GM18873 (cell line): ENCODE measurements around the gene RARRES1.

Experiments
- ATAC-seq: cut with Tn5 transposase; IDR thresholded peaks from one replicate; pipeline ENCODE4 v1.9.1; 2021; ENCODE audit warnings: mild to moderate bottlenecking, moderate library complexity, moderate number of reproducible peaks; ENCODE audit not compliant: unreplicated experiment, low FRiP score

RARRES1 gene

GRCh38 chr3:158737410-158737809, 5.2 kb upstream of the RARRES1 start:
- ATAC-seq: no peak

- no peak for ATAC-seq
These were observed 3.2 kb upstream of the RARRES1 start for GRCh38 chr3:158735296-158736033.

- no peak for ATAC-seq
These were observed 1.4 kb upstream of the RARRES1 start for GRCh38 chr3:158733656-158734055.

GRCh38 chr3:158732856-158733200, 571 bp upstream of the RARRES1 start:
- no peak for ATAC-seq

- no peak for ATAC-seq
These were observed 771 bp downstream of the RARRES1 start for GRCh38 chr3:158731486-158731885.

GRCh38 chr3:158728851-158729250, 3.4 kb downstream of the RARRES1 start:
- no peak for ATAC-seq

GRCh38 chr3:158728061-158728377, 4.2 kb downstream of the RARRES1 start:
- ATAC-seq: no peak

- no peak for ATAC-seq
These were observed 4.8 kb downstream of the RARRES1 start for GRCh38 chr3:158727206-158728060.

GRCh38 chr3:158725348-158726011, 6.8 kb downstream of the RARRES1 start:
- ATAC-seq: no peak

GRCh38 chr3:158723991-158724390, 8.3 kb downstream of the RARRES1 start:
- ATAC-seq: no peak

GRCh38 chr3:158722108-158722507, 10.1 kb downstream of the RARRES1 start:
- no peak for ATAC-seq

- ATAC-seq: no peak
These were observed 13.6 kb downstream of the RARRES1 start for GRCh38 chr3:158718490-158719170.

GRCh38 chr3:158717576-158717975, 14.7 kb downstream of the RARRES1 start:
- no peak for ATAC-seq

GRCh38 chr3:158713094-158713499, 19.2 kb downstream of the RARRES1 start:
- no peak for ATAC-seq

GRCh38 chr3:158712443-158712842, 19.8 kb downstream of the RARRES1 start:
- no peak for ATAC-seq

GRCh38 chr3:158711886-158712285, 20.4 kb downstream of the RARRES1 start:
- ATAC-seq: no peak

- ATAC-seq: no peak
These were observed 21.7 kb downstream of the RARRES1 start for GRCh38 chr3:158710601-158711000.

- no peak for ATAC-seq
These were observed 22.6 kb downstream of the RARRES1 start for GRCh38 chr3:158709666-158710083.

- no peak for ATAC-seq
These were observed 28.7 kb downstream of the RARRES1 start for GRCh38 chr3:158703566-158703965.

- no peak for ATAC-seq
These were observed 29.3 kb downstream of the RARRES1 start for GRCh38 chr3:158702815-158703481.
